GM19238 (cell line): ENCODE measurements around the gene RREB1.

Experiments
- DNase-seq: peaks from one replicate; pipeline ENCODE4 v3.0.0; 2011; ENCODE audit warnings: low spot score; ENCODE audit not compliant: insufficient read length

RREB1 gene

GRCh38 chr6:7124636-7125035, 16.9 kb downstream of the RREB1 start:
- no peak for DNase-seq

GRCh38 chr6:7125290-7125689, 17.5 kb downstream of the RREB1 start:
- no peak for DNase-seq

- no peak for DNase-seq
Measured at GRCh38 chr6:7126754-7127153, 19.0 kb downstream of the RREB1 start.

- no peak for DNase-seq
Measured at GRCh38 chr6:7127680-7128079, 19.9 kb downstream of the RREB1 start.

GRCh38 chr6:7129360-7129759, 21.6 kb downstream of the RREB1 start:
- no peak for DNase-seq

GRCh38 chr6:7129784-7130569, 22.2 kb downstream of the RREB1 start:
- no peak for DNase-seq

GRCh38 chr6:7131390-7131789, 23.6 kb downstream of the RREB1 start:
- DNase-seq = no peak

- no peak for DNase-seq
Measured at GRCh38 chr6:7132398-7133035, 24.8 kb downstream of the RREB1 start.

GRCh38 chr6:7134999-7135745, 27.4 kb downstream of the RREB1 start:
- no peak for DNase-seq

- no peak for DNase-seq
Measured at GRCh38 chr6:7135755-7136154, 28.0 kb downstream of the RREB1 start.

- no peak for DNase-seq
Measured at GRCh38 chr6:7136859-7137334, 29.1 kb downstream of the RREB1 start.

GRCh38 chr6:7137335-7138045, 29.7 kb downstream of the RREB1 start:
- DNase-seq = no peak

- DNase-seq = no peak
Measured at GRCh38 chr6:7138046-7138531, 30.3 kb downstream of the RREB1 start.

GRCh38 chr6:7138921-7139358, 31.2 kb downstream of the RREB1 start:
- DNase-seq = no peak

- no peak for DNase-seq
Measured at GRCh38 chr6:7139835-7140470, 32.2 kb downstream of the RREB1 start.

- DNase-seq = peak; percentile 78
Measured at GRCh38 chr6:7140631-7141378, 33.0 kb downstream of the RREB1 start.

GRCh38 chr6:7142228-7142801, 34.6 kb downstream of the RREB1 start:
- DNase-seq = no peak

- no peak for DNase-seq
Measured at GRCh38 chr6:7142918-7143475, 35.2 kb downstream of the RREB1 start.

- no peak for DNase-seq
Measured at GRCh38 chr6:7143476-7143974, 35.8 kb downstream of the RREB1 start.
